GM21360 (cell line): ENCODE results near the gene KRTAP10-5.
"Not testable (repeated sequence)": the region's sequence is repeated elsewhere in the genome, so short reads cannot be mapped to it uniquely, and the experiment has no call there.

Source experiments
- ATAC-seq: cut with Tn5 transposase; IDR thresholded peaks from one replicate; pipeline ENCODE4 v1.9.1; 2021; ENCODE audit warnings: mild to moderate bottlenecking, moderate library complexity; ENCODE audit not compliant: unreplicated experiment

The KRTAP10-5 gene

DNA sequence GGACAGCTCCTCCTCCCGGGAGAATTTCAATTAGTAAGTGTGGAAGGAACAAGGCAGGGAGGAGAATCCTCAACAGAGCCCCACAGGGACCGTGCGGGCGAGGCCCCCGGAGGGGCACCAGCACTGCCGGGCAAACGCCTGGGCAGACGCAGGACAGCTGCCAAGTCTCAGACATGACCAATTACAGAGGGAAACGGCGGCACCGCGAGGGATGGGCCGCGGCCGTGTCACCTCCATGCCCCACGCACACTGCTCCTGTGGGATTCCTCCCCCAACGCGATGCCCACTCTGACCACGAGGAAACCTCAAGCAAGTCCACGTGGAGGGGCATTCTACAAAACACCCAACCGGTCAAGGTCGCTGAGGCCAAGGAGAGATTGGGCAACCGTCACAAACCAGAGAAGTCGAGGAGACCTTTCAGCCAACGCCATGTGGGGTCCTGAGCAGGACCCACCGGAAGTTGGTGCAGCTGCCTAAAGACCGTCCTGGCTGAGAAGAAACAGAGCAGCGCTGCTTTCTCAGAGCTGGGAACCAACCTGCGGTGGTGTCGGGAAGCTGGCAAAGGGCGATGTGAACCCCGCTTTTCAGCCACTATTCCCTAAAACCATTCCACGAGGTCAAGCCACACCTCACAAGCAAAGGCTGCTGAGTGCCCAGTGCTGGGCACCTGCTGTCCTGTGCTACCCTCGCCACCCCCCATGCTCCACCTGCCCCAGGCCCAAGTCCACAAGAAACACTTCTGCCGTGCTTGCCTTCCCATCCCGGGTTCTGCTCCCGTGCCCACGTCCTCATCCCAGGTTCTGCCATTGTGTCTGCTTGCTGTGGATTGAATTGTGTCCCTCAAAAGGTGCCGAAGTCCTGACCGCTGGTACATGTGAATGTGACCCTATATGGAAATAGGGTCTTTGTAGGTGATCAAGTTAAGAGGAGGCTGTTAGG, 8.3 kb downstream of the KRTAP10-5 start:
- no peak for ATAC-seq

DNA sequence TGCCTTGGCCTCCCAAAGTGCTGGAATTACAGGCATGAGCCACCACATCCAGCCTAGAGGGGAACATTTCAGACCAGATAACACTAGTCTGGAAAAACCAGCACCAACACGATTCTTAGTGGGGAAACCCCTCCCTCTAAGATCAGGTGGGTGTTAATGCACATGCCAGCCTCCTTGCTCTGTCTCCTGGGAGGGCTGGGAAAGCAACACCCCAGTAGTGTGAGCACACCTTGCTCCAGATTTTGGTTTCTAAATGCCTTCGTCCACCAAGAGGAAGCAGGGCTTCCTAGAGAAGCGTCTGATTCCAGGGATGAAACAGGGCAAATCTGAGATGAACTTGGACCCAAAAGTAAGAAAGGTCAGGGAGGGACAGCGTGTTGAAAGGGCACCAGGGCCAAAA, 9.1 kb downstream of the KRTAP10-5 start:
- no peak for ATAC-seq

DNA sequence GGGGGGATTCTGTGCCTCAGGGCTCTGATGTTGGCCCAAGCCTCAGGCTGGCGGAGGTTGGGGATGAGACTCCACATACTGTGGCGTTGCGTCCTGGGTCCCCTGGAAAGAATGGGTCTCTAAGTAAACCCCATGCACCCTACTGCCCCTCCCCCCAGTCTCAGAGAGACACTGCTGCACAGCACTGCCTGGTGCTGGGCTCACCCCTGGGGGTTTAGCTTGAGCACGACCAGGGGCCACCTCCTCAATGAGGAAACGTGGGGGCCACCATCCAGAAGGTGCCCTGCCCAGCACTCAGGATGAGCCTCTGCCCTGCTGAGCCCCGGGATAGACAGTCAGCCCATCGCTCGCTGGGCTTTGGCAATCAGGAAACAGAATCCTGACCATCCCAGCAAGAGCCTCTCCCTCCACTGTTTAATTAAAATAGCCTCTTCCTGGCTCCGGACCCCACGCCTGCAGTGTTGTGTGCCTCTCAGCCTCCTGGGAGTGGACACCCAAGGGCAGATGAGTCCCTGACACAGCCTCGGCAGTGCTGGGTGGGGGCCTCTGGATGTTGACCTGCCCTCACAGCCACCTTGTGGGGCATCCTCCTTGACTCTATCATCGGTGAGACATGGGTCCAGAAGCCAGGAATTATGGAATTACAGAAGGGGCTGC, 10.4 kb downstream of the KRTAP10-5 start:
- ATAC-seq, result no peak

- ATAC-seq, result no peak
Measured at GRCh38 chr21:44568667-44569556, 11.5 kb downstream of the KRTAP10-5 start.

DNA sequence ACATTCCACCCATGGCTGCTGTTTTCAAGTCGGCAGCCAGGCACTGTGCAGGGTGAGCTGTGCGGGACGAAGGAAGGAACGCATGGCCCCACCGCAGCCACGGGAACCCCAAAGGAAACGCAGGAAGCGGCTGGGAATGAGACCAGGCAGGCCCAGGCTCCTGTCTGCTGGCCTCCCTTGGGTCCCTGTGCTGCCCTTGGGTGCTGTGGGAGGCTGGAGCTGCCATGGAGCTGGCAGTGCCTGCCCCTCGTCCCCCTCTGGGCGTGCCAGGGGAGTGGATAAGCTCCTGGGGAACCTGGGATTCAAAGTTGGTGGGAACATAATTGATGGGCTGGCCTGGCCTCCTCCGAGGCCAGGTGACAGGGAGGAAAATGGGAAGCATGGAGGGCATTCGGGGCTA, 12.1 kb downstream of the KRTAP10-5 start:
- no peak for ATAC-seq

- no peak for ATAC-seq
Measured at GRCh38 chr21:44567481-44568171, 12.8 kb downstream of the KRTAP10-5 start.

GRCh38 chr21:44566403-44566802, 14.0 kb downstream of the KRTAP10-5 start:
- no peak for ATAC-seq

DNA sequence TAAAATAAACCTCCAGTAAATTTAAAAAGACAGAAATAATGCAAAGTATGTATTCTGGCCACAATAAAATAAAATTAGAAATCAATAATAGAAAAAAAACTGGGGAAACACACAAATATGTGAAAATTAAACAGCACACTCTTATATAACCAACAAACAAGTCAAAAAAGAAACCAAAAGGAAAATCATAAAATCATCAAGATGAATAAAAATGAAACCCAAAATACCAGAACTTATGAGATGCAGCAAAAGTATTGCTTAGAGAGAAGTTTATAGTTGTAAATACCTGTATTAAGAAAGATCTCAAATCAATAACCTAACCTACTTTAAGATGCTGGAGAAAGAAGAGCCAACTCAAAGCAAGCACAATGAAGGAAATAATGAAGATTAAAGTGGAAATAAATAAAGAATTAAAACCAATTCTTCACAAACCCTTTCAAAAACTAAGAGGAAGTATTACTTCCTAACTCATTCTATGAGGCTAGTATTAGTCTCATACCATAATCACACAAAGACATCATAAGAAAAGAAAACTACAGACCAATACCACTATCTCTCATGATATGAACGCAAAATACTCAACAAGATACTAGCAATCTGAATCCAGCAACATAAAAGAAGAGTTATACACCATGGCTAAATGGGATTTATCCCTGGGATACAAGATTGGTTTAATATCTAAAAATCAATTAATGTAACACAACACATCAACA, 15.4 kb downstream of the KRTAP10-5 start:
- ATAC-seq, result no peak

- ATAC-seq, result no peak
Measured at GRCh38 chr21:44564099-44564498, 16.3 kb downstream of the KRTAP10-5 start.

GRCh38 chr21:44558695-44559094, 21.7 kb downstream of the KRTAP10-5 start, which contains the start of gene KRTAP10-3:
Gene KRTAP10-3 (minus strand): TSS chr21:44558795. CDS start chr21:44558715, 80 bp downstream.
- ATAC-seq, result no peak

- not testable (repeated sequence) for ATAC-seq
Measured at GRCh38 chr21:44558329-44558675, 22.1 kb downstream of the KRTAP10-5 start.

DNA sequence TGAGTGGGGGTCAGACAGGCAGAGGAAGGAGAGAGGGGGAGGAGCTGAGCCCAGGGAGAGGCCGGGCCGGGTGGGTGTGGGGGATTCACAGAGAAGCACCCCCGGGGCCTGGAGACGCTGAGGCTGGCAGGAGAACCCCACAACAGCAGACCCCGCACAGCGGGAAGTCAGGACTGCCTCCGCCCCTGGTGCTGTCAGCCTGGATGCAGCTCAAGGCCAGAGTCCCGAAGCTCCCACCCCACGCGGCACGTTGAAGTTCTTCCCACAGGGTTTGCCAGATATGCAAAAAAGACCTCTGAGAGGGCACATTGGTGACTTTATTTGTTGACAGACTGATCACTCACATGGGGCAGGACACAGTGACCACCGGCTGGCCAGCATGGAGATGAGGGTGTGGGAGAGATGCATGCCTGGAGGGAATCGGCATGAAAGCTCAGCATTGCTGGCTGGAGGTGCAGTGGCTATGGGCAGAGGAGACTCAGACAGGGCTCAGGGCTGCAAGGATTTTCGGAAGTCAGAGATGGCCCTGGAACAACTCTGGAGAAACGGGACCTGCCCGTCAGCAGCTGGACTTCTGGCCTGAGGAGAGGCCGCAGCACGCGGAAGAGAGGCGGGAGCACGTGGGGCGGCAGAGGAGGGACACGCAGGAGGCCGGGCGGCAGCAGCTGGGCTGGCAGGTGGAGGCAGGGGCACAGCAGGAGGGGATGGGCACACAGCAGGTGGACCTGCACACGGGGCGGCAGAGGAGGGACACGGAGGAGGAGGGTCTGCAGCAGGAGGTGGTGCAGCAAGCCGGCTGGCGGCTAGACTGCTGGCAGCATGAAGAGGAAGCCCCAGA, 22.7 kb downstream of the KRTAP10-5 start:
- ATAC-seq, result no peak

GRCh38 chr21:44556879-44557278, 23.5 kb downstream of the KRTAP10-5 start:
- no peak for ATAC-seq

- no peak for ATAC-seq
Measured at GRCh38 chr21:44555200-44555875, 25.1 kb downstream of the KRTAP10-5 start.

DNA sequence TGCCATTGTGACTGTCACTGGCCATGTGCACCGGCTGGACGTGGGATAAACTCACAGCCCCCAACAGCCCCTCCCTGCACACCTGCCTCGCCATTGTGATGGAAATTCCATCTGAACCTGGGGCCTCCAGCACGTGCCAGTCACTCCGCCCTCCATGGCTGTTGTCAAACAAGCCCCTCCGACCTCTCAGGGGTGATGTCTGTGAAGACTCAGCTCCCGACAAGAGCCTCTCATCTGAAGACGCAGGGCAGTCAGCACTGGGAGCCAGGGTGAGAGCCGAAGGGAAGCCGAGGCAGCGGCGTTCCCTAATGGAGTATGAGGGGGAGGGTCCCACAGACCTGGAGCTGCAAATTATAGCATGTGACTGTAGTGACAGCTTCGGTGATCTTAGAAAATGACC, 27.7 kb downstream of the KRTAP10-5 start:
- no peak for ATAC-seq

- no peak for ATAC-seq
Measured at GRCh38 chr21:44552136-44552535, 28.3 kb downstream of the KRTAP10-5 start.

DNA sequence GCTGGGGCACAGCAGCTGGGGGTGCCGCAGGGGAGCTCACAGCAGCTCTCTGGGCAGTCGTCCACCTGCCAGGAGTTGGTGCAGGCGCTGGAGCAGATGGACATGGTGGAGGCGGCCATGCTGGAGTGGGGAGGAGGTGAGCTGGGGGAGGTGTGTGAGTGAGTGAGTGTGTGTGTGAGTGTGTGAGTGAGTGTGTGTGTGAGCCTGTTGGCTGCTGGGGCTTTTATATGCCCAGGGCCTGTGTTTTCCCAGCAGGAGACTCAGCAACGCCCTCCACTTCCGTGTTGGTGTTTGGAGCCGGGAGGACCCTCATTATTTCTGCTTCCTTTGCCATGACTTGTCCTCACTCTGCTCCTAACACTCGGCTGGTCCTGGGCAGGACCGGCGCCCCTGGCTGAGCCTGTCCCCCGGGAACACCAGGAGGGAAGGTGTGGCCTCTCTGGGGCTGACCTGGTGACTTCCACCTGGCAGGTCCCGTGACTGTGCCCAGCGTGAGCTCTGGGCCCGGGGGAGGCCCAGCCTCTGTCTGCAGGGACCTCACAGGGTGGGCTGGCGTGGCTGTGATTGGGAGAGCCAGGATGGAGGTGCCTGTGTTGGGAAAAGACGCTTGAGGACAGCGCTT, 29.0 kb downstream of the KRTAP10-5 start, which contains the start of gene KRTAP10-2:
Gene KRTAP10-2, minus strand, starts transcription at position 166 of the 622 bp plus-strand sequence. Its CDS starts 47 bp downstream, at position 119.
- no peak for ATAC-seq

DNA sequence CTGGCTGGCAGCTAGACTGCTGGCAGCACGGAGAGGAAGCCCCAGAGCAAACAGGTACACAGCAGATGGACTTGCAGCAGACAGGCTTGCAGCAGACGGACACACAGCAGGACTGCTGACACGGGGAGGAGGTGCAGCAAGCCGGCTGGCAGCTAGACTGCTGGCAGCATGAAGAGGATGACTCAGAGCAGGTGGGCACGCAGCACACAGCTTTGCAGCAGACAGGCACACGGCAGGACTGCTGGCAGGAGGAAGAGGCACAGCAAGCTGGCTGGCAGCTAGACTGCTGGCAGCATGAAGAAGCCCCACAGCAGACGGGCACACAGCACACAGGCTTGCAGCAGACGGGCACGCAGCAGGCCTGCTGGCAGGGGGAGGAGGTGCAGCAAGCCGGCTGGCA, 29.6 kb downstream of the KRTAP10-5 start:
- no peak for ATAC-seq
